Measurements from ENCODE around the gene KLF15. TPM values are rescaled to one million over a fixed set of nuclear protein-coding genes. Genes with fewer than 3 reads are reported as not detected.

KLF15 gene
- total RNA-seq, 1 donor from 2014 or later, result 3.3 TPM

DNA sequence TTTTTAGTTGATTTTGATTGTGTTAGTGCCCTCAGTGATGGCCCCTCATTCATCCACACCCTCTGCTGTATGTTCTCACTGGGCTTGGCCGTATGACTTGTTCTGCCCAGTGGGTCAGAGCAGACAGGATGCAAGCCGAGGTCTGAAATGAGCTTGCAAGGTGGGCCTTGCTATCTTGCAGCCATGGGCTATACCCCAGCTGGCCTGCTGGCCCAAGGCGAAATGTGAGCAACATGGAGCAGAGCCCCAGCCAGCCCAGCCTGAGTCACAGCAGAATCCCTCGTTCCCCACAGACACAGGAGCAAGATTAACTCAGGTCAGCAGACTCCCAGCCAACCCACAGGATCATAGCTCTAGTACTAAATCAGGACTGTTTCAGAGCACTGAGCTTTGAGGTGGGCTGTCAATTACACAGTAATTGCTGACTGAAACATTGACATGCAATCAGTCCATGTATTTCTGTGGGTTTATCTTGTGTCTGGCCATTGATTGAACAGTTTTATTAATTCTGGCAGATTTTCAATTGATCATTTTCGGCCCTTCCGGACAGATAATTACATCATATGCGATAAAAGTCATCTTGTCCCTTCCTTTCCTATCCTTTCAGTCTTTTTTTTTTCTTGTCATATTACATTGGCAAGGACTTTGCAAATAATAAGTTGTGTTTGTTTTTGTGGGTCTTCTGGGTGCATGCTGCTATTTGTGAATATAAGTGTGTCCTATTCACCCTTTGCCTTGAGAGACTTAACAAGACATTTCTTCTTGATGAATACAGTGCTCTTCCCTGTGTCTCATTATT is 27.1 kb downstream of the KLF15 start:
- Histone ChIP-seq H3K27me3 (no peaks in the 10 kb centered on the region), H3K4me1 (no peaks in the 10 kb centered on the region), H3F3A (ENCODE audit: low read depth) (no peaks in the 10 kb centered on the region), H2AFZ (replicated peaks) (no peak overlapping the region), H3K79me2 (ENCODE audit: low read depth) (no peaks in the 10 kb centered on the region), H3K9ac (no peak overlapping the region), H3K9me3 (ENCODE audit: low read depth) (peaks cover 8% of the 10 kb centered on the region), H3K4me2 (no peak overlapping the region), H3K4me3 (no peak overlapping the region), H3K36me3 (no peaks in the 10 kb centered on the region), H3K27ac (no peak overlapping the region), H4K20me1 (ENCODE audit: low read depth) (no peaks in the 10 kb centered on the region)
- no peaks in the 10 kb centered on the region for H3K4me1 Mint-ChIP-seq
- DNase-seq (ENCODE audit: low spot score), result no peak
- H3K27me3 Mint-ChIP-seq (ENCODE audit: insufficient read depth, low read depth), result peaks cover 2% of the 10 kb centered on the region
- no peak for TF ChIP-seq EZH2phosphoT487 (IDR thresholded peaks at IDR 0.05)
- no peak for TF ChIP-seq EZH2 (IDR thresholded peaks at IDR 0.05)
- TF ChIP-seq, protein P1, sequence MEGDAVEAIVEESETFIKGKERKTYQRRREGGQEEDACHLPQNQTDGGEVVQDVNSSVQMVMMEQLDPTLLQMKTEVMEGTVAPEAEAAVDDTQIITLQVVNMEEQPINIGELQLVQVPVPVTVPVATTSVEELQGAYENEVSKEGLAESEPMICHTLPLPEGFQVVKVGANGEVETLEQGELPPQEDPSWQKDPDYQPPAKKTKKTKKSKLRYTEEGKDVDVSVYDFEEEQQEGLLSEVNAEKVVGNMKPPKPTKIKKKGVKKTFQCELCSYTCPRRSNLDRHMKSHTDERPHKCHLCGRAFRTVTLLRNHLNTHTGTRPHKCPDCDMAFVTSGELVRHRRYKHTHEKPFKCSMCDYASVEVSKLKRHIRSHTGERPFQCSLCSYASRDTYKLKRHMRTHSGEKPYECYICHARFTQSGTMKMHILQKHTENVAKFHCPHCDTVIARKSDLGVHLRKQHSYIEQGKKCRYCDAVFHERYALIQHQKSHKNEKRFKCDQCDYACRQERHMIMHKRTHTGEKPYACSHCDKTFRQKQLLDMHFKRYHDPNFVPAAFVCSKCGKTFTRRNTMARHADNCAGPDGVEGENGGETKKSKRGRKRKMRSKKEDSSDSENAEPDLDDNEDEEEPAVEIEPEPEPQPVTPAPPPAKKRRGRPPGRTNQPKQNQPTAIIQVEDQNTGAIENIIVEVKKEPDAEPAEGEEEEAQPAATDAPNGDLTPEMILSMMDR (IDR thresholded peaks at IDR 0.05), result no peak
- peaks cover 31% of the 10 kb centered on the region for H3K9me3 Mint-ChIP-seq
- no peak overlapping the region for H3K4me3 Mint-ChIP-seq
- no peak overlapping the region for H3K27ac Mint-ChIP-seq
- no peaks in the 10 kb centered on the region for H3K36me3 Mint-ChIP-seq

DNA sequence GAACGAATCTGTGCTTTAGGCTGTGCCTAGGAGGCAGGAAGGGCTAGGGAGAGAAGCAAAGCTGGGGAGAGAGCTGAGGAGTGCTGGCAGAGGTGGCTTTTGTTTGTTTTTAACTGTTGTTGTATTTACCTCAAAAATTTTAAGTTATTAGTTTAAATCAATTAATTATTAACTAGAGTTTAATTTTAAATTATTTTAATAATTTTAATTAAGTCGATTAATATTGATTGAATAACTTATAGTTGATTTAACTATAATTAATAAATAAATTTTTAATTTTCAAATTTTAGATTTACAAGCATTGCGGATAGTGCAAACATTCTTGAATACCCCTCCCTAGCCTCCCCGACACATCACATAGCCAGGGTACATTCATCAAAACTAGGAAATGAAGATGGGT is 30.6 kb downstream of the KLF15 start:
- H3K9ac ChIP-seq, result no peak overlapping the region
- H3K27ac Mint-ChIP-seq, result no peak overlapping the region
- H4K20me1 ChIP-seq (ENCODE audit: low read depth), result no peaks in the 10 kb centered on the region
- no peaks in the 10 kb centered on the region for H3K4me1 ChIP-seq
- H2AFZ ChIP-seq (replicated peaks), result no peak overlapping the region
- no peak overlapping the region for H3K4me2 ChIP-seq
- TF ChIP-seq EZH2 (IDR thresholded peaks at IDR 0.05), result no peak
- TF ChIP-seq, protein P1 (IDR thresholded peaks at IDR 0.05), result no peak
- H3F3A ChIP-seq (ENCODE audit: low read depth), result no peaks in the 10 kb centered on the region
- peaks cover 2% of the 10 kb centered on the region for H3K27me3 Mint-ChIP-seq (ENCODE audit: insufficient read depth, low read depth)
- H3K4me1 Mint-ChIP-seq, result no peaks in the 10 kb centered on the region
- no peak overlapping the region for H3K4me3 ChIP-seq
- H3K27ac ChIP-seq, result no peak overlapping the region
- DNase-seq (ENCODE audit: low spot score), result no peak
- H3K36me3 ChIP-seq, result no peaks in the 10 kb centered on the region
- peaks cover 31% of the 10 kb centered on the region for H3K9me3 Mint-ChIP-seq
- H3K36me3 Mint-ChIP-seq, result no peaks in the 10 kb centered on the region
- peaks cover 8% of the 10 kb centered on the region for H3K9me3 ChIP-seq (ENCODE audit: low read depth)
- H3K4me3 Mint-ChIP-seq, result no peak overlapping the region
- no peaks in the 10 kb centered on the region for H3K27me3 ChIP-seq
- no peaks in the 10 kb centered on the region for H3K79me2 ChIP-seq (ENCODE audit: low read depth)

DNA sequence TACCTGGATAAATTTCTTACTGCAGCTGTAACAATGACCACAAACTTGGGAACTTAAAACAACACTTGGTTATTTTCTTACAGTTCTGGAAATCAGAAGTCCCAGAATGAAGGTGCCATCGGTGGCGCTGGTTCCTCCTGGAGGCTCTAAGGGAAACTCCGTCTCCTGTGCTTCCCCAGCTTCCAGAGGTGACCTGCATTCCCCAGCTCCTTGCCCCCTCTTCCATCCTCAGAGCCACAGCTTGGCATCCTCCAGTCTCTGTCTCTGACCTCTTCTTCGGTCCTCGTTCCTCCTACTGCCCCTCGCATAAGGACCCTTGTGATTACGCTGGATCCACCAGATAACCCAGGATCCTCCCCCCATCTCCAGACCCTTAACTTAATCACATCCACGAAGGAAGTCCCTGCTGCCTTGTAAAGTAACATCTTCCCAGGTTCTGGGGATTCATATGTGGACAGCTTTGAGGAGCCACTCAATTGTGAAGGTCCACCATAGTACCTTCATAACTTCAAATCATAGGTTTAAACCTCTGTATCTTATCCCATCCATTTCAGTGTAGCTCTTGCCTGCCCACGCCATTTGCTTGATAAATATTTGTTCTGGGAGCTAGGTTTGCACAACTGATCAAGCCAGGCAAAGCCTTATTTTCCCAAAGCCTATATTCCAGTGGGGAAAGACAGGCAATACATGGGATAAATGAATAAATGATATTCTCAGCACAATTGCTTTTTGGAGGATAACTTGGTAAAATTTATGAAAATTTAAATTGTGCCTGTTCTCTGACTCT is 34.8 kb downstream of the KLF15 start:
- H3K27me3 Mint-ChIP-seq (ENCODE audit: insufficient read depth, low read depth), result peaks cover 2% of the 10 kb centered on the region
- no peaks in the 10 kb centered on the region for H3K27me3 ChIP-seq
- H3K4me1 Mint-ChIP-seq, result no peaks in the 10 kb centered on the region
- H3K4me2 ChIP-seq, result no peak overlapping the region
- no peaks in the 10 kb centered on the region for H3K9me3 ChIP-seq (ENCODE audit: low read depth)
- no peaks in the 10 kb centered on the region for H3K36me3 ChIP-seq
- TF ChIP-seq EZH2 (IDR thresholded peaks at IDR 0.05), result no peak
- TF ChIP-seq EZH2phosphoT487 (IDR thresholded peaks at IDR 0.05), result no peak
- TF ChIP-seq, protein P1 (IDR thresholded peaks at IDR 0.05), result no peak
- no peaks in the 10 kb centered on the region for H3F3A ChIP-seq (ENCODE audit: low read depth)
- no peaks in the 10 kb centered on the region for H3K36me3 Mint-ChIP-seq
- no peaks in the 10 kb centered on the region for H4K20me1 ChIP-seq (ENCODE audit: low read depth)
- H3K4me3 ChIP-seq, result no peak overlapping the region
- no peak overlapping the region for H3K9ac ChIP-seq
- H2AFZ ChIP-seq (replicated peaks), result no peak overlapping the region
- no peak overlapping the region for H3K27ac ChIP-seq
- no peak overlapping the region for H3K27ac Mint-ChIP-seq
- peaks cover 5% of the 10 kb centered on the region for H3K9me3 Mint-ChIP-seq
- H3K4me1 ChIP-seq, result no peaks in the 10 kb centered on the region
- no peaks in the 10 kb centered on the region for H3K79me2 ChIP-seq (ENCODE audit: low read depth)
- no peak overlapping the region for H3K4me3 Mint-ChIP-seq
- no peak for DNase-seq (ENCODE audit: low spot score)

Data from neural progenitor cell (in vitro differentiated cells).